ENCODE results near the gene IL21R.

- TF ChIP-seq FOXK2 (conservative IDR thresholded peaks at IDR 0.05 in 1 of 2, IDR thresholded peaks at IDR 0.05 in 1 of 2; ENCODE audit: low read depth in 2 of 2) (no peak), MGA (IDR thresholded peaks at IDR 0.05) (no peak), BCLAF1 (IDR thresholded peaks at IDR 0.05; ENCODE audit: borderline replicate concordance in 1 of 2, control insufficient read depth in 1 of 2, low read depth in 2 of 2, low read length in 1 of 2) (no peak), SPI1 (IDR thresholded peaks at IDR 0.05; ENCODE audit: borderline replicate concordance, low read depth, low read length) (no peak), ZNF75A (CRISPR knock-in tag; IDR thresholded peaks at IDR 0.05) (no peak), ZBTB33 (CRISPR knock-in tag; IDR thresholded peaks at IDR 0.05) (no peak)
These were observed 14.2 kb upstream of the IL21R start for GRCh38 chr16:27387724-27388123.
